Osteocyte (in vitro differentiated cells): ENCODE measurements around the gene TRIM47. TPM values are rescaled to one million over a fixed set of nuclear protein-coding genes. Genes with fewer than 3 reads are reported as not detected.

Experiments
- DNase-seq: peaks from one replicate; pipeline ENCODE4 v3.0.0; 2021; ENCODE audit warnings: mixed read lengths; ENCODE audit not compliant: unreplicated experiment; ENCODE audit errors: extremely low spot score
- H3K27ac Mint-ChIP-seq: one replicate; pipeline ENCODE4 v1.8.0; 2021; ENCODE audit warnings: mild to moderate bottlenecking, mixed read lengths; ENCODE audit not compliant: unreplicated experiment
- H3K27me3 Mint-ChIP-seq: one replicate; pipeline ENCODE4 v1.8.0; 2021; ENCODE audit warnings: mixed read lengths; ENCODE audit not compliant: unreplicated experiment
- H3K36me3 Mint-ChIP-seq: one replicate; pipeline ENCODE4 v1.8.0; 2021; ENCODE audit warnings: mixed read lengths; ENCODE audit not compliant: unreplicated experiment
- H3K4me1 Mint-ChIP-seq: one replicate; pipeline ENCODE4 v1.8.0; 2021; ENCODE audit warnings: mixed read lengths; ENCODE audit not compliant: unreplicated experiment
- H3K4me3 Mint-ChIP-seq: one replicate; pipeline ENCODE4 v1.8.0; 2021; ENCODE audit warnings: mild to moderate bottlenecking, moderate library complexity, mixed read lengths; ENCODE audit not compliant: unreplicated experiment
- H3K9me3 Mint-ChIP-seq: one replicate; pipeline ENCODE4 v1.8.0; 2021; ENCODE audit warnings: mixed read lengths; ENCODE audit not compliant: unreplicated experiment
- CTCF ChIP-seq: fragments of 200-600 bp; sonication (generic); IDR thresholded peaks from 2 replicates; pipeline ENCODE4 v1.5.0; 2021; ENCODE audit warnings: antibody characterized with exemption, mild to moderate bottlenecking, moderate library complexity
- total RNA-seq: library from RNA; stranded (reverse); gene quantifications from 2 replicates; pipeline ENCODE4 v1.2.1, GENCODE V29; 2021

TRIM47 gene
- total RNA-seq, 1 donor from 2014 or later = 33.3 TPM

GRCh38 chr17:75893305-75894048 is 15.1 kb upstream of the TRIM47 start:
- H3K4me1 Mint-ChIP-seq = peaks cover 24% of the 10 kb centered on the region
- H3K27me3 Mint-ChIP-seq = no peaks in the 10 kb centered on the region
- peaks cover 5% of the 10 kb centered on the region for H3K36me3 Mint-ChIP-seq
- H3K4me3 Mint-ChIP-seq = no peak overlapping the region
- no peak for TF ChIP-seq CTCF
- H3K9me3 Mint-ChIP-seq = no peaks in the 10 kb centered on the region
- H3K27ac Mint-ChIP-seq = no peak overlapping the region
- no peak for DNase-seq

- no peaks in the 10 kb centered on the region for H3K9me3 Mint-ChIP-seq
- no peak overlapping the region for H3K27ac Mint-ChIP-seq
- no peak for TF ChIP-seq CTCF
- peaks cover 24% of the 10 kb centered on the region for H3K4me1 Mint-ChIP-seq
- DNase-seq = no peak
- no peaks in the 10 kb centered on the region for H3K27me3 Mint-ChIP-seq
- H3K4me3 Mint-ChIP-seq = no peak overlapping the region
- peaks cover 5% of the 10 kb centered on the region for H3K36me3 Mint-ChIP-seq
These were observed 14.3 kb upstream of the TRIM47 start for GRCh38 chr17:75892556-75893224.

GRCh38 chr17:75891605-75892555 is 13.5 kb upstream of the TRIM47 start:
- no peaks in the 10 kb centered on the region for H3K27me3 Mint-ChIP-seq
- H3K27ac Mint-ChIP-seq = no peak overlapping the region
- no peak overlapping the region for H3K4me3 Mint-ChIP-seq
- no peaks in the 10 kb centered on the region for H3K9me3 Mint-ChIP-seq
- DNase-seq = no peak
- H3K36me3 Mint-ChIP-seq = peaks cover 5% of the 10 kb centered on the region
- TF ChIP-seq CTCF = no peak
- H3K4me1 Mint-ChIP-seq = peaks cover 21% of the 10 kb centered on the region

GRCh38 chr17:75891022-75891604 is 12.7 kb upstream of the TRIM47 start:
- H3K4me3 Mint-ChIP-seq = no peak overlapping the region
- H3K27ac Mint-ChIP-seq = no peak overlapping the region
- no peak for DNase-seq
- TF ChIP-seq CTCF = no peak
- no peaks in the 10 kb centered on the region for H3K9me3 Mint-ChIP-seq
- H3K4me1 Mint-ChIP-seq = peaks cover 21% of the 10 kb centered on the region
- H3K27me3 Mint-ChIP-seq = no peaks in the 10 kb centered on the region
- peaks cover 5% of the 10 kb centered on the region for H3K36me3 Mint-ChIP-seq
